Calu3 (cell line): ENCODE measurements around the gene CRYGN. TPM values are rescaled to one million over a fixed set of nuclear protein-coding genes. Genes with fewer than 3 reads are reported as not detected.
A peak's percentile ranks its signal among the peaks of the same experiment; 100 is the strongest.

ENCODE experiments used
- BruUV-seq: library from RNA; stranded (reverse); fragments of 400-500 nt; replicated peaks from 2 replicates; lab custom pipeline; 2021; lab: Mats Ljungman, UMichigan
- CTCF ChIA-PET: fragments of 300-600 bp; sonication (Branson Sonifier 250); formaldehyde crosslinking; loops from one replicate; lab custom pipeline; 2022; ENCODE audit warnings: antibody characterized with exemption; lab: Charles Lee
- DNase-seq: peaks from one replicate; pipeline ENCODE4 v3.0.0; 2022
- H3K27ac Mint-ChIP-seq: one replicate; pipeline ENCODE4 v1.8.0; 2022; ENCODE audit warnings: mixed read lengths; ENCODE audit not compliant: unreplicated experiment
- H3K27me3 Mint-ChIP-seq: one replicate; pipeline ENCODE4 v1.8.0; 2022; ENCODE audit warnings: mixed read lengths; ENCODE audit not compliant: unreplicated experiment
- H3K36me3 Mint-ChIP-seq: one replicate; pipeline ENCODE4 v1.8.0; 2022; ENCODE audit warnings: mild to moderate bottlenecking, moderate library complexity, mixed read lengths; ENCODE audit not compliant: insufficient read depth, unreplicated experiment
- H3K4me1 Mint-ChIP-seq: one replicate; pipeline ENCODE4 v1.8.0; 2022; ENCODE audit warnings: mild to moderate bottlenecking, low read depth, mixed read lengths; ENCODE audit not compliant: unreplicated experiment
- H3K4me3 Mint-ChIP-seq: one replicate; pipeline ENCODE4 v1.8.0; 2022; ENCODE audit warnings: mild to moderate bottlenecking, low read depth, moderate library complexity, mixed read lengths; ENCODE audit not compliant: unreplicated experiment
- H3K9me3 Mint-ChIP-seq: one replicate; pipeline ENCODE4 v1.8.0; 2022; ENCODE audit warnings: low read depth, mixed read lengths; ENCODE audit not compliant: unreplicated experiment
- intact Hi-C: fragments of 100-400 bp; cut with micrococcal nuclease; formaldehyde crosslinking; loops from one replicate; pipeline ENCODE4 v1.10.0; 2022; ENCODE audit not compliant: unreplicated experiment
- total RNA-seq: library from RNA; stranded (reverse); gene quantifications from 2 replicates; pipeline ENCODE4 v1.2.3, GENCODE V29; 2022
- TF ChIP-seq, protein P1 (sequence below): fragments of 200-600 bp; IDR thresholded peaks from one replicate; pipeline ENCODE4 v1.8.0; 2022; ENCODE audit warnings: antibody characterized with exemption; ENCODE audit not compliant: unreplicated experiment

Gene CRYGN
- total RNA-seq, 1 experiment from 2014 or later: not detected

DNA sequence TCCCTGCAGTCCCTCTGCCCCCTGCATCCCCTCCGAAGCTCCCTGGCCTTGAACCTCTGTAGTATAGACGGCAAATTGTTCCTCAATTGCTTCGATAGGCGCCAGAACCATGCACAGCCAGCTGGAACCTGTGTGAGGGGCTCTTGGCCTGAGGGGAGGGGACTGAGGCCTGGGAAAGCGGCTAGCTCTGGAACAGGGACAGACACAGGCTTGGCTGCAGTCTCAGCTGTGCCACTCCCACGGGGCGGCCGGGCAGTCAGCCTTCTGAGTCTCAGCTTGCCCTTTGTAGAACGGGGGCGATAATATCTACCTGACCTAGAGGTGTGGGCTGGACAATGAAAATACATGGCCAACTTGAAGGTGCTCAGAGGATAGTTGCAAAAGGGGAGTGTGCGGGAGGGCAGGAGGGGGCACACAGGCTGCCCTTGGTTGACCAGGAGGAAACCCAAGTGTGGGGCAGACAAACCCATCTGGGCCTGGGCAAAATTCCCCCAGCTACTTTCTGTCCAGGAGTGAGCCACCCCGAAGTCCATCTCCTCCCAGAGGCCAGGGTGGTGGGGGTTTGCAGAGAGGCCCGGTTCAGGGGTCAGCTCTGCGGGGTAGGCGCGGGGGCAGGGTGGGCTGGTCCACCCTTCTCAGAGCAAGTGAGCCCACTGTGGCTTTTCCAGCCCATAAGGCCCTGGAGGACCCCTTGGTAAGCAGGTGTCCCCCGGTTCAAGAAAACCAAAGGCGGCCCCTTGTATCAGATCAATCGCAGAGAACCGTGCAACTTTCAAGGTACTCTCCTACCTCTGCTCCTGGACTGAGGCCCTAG is 4.6 kb downstream of the CRYGN start:
- TF ChIP-seq, protein P1, sequence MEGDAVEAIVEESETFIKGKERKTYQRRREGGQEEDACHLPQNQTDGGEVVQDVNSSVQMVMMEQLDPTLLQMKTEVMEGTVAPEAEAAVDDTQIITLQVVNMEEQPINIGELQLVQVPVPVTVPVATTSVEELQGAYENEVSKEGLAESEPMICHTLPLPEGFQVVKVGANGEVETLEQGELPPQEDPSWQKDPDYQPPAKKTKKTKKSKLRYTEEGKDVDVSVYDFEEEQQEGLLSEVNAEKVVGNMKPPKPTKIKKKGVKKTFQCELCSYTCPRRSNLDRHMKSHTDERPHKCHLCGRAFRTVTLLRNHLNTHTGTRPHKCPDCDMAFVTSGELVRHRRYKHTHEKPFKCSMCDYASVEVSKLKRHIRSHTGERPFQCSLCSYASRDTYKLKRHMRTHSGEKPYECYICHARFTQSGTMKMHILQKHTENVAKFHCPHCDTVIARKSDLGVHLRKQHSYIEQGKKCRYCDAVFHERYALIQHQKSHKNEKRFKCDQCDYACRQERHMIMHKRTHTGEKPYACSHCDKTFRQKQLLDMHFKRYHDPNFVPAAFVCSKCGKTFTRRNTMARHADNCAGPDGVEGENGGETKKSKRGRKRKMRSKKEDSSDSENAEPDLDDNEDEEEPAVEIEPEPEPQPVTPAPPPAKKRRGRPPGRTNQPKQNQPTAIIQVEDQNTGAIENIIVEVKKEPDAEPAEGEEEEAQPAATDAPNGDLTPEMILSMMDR: no peak
- H3K9me3 Mint-ChIP-seq: no peaks in the 10 kb centered on the region
- H3K27ac Mint-ChIP-seq: no peak overlapping the region
- H3K36me3 Mint-ChIP-seq: no peaks in the 10 kb centered on the region
- CTCF ChIA-PET: no interaction called here
- intact Hi-C loops: no loop called here
- peaks cover 45% of the 10 kb centered on the region for H3K27me3 Mint-ChIP-seq
- no peak overlapping the region for H3K4me3 Mint-ChIP-seq
- no peak for DNase-seq
- no peaks in the 10 kb centered on the region for H3K4me1 Mint-ChIP-seq
- BruUV-seq: no TSS peak

DNA sequence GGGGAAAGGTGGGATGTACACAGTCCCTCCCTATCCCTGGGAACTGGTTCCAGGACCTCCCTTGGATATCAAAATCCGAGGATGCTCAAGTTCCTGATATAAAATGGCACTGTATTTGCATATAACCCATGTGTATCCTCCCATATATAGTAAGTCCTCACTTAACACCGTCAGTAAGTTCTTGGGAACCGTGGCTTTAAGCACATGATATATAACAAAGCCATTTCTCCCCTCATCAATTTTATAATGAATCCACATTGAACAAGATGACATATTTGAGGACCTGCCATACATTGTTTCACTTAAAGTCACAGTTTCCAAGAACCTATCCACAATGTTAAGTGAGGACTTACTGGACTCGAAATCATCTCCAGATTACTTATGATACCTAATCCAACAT is 5.4 kb downstream of the CRYGN start:
- DNase-seq: no peak
- H3K27ac Mint-ChIP-seq: no peak overlapping the region
- H3K9me3 Mint-ChIP-seq: no peaks in the 10 kb centered on the region
- no TSS peak for BruUV-seq
- H3K27me3 Mint-ChIP-seq: peaks cover 38% of the 10 kb centered on the region
- CTCF ChIA-PET: no interaction called here
- intact Hi-C loops: no loop called here
- TF ChIP-seq, protein P1: no peak
- no peak overlapping the region for H3K4me3 Mint-ChIP-seq
- no peaks in the 10 kb centered on the region for H3K36me3 Mint-ChIP-seq
- H3K4me1 Mint-ChIP-seq: no peaks in the 10 kb centered on the region

DNA sequence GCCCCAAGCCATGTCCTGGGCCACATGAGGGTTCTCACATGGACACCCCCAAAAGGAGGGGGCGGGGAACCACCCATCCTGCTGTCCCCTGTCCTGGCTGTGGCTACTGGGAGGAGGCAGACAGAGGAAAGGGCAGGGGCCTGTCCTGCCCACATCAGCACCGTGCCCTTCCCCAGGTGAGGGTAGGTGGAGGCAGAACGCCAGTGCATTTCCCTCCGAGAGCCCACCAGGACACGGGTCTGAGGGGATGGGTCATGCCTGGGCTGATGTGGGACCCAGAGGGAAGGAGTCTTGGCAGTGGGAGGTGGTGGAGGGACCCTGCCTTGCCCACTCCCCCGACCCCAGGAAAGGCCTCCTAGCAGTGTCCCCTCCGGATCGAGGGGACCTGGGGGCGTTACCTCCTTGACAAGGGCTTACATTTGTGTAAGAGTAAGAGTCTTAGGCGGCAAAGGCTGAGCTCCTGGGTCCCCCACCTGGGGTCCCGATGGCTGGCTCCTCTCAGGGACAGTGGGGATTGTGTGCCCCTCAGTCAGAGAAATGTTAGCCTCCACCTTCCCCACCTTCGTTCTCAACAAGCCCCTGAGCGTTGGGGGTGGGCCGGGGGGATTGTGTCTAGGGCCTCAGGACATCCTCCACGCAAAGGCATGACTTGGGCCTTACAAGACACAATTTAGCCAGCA is 6.1 kb downstream of the CRYGN start:
- Mint-ChIP-seq H3K4me1 (no peaks in the 10 kb centered on the region), H3K27ac (no peak overlapping the region), H3K4me3 (no peak overlapping the region), H3K27me3 (peaks cover 38% of the 10 kb centered on the region), H3K36me3 (no peaks in the 10 kb centered on the region), H3K9me3 (no peaks in the 10 kb centered on the region)
- intact Hi-C loops: no loop called here
- CTCF ChIA-PET: no interaction called here
- TF ChIP-seq, protein P1: no peak
- no peak for DNase-seq
- no TSS peak for BruUV-seq

DNA sequence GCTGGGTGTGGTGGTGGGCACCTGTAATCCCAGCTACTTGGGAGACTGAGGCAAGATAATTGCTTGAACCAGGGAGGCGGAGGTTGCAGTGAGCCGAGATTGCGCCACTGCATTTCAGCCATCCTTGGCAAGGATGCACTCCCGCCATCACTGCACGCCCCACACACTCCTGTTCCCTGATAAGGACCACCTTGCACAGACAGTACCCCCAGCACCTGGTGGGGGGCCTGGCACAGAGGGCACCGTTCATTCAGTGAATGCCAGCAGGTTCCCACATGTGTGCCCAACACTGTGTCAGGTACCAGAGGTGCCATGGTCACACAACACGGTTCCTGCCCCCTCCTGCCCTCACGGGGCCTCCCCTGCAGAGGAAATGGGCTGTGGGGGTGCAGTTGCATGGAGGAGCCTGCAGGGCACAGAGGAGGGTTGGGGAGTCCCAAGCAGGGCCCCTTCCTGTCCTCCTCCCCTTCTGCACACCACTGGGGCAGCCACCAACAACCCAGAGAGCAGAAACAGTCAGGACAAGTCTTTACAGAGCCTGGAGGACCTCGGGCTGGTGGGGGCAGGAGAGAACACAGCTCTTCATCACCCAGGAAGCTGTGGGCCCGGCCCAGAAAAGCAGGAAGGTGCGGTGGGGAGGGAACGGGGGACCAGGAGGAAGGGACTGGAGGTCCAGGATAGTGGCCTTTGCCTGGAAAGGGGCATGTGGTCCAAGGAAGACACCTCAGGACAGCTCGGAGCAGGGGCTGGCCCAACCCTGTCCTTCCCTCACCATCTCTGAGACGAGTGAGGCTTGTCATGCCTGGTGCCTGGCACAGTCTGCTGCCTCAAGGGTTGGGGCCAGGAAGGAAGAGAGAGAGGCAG is 7.1 kb downstream of the CRYGN start:
- H3K4me1 Mint-ChIP-seq: peaks cover 7% of the 10 kb centered on the region
- peaks cover 1% of the 10 kb centered on the region for H3K36me3 Mint-ChIP-seq
- peaks cover 32% of the 10 kb centered on the region for H3K27me3 Mint-ChIP-seq
- TF ChIP-seq, protein P1: peak; percentile 28
- DNase-seq: no peak
- BruUV-seq: no TSS peak
- intact Hi-C loops: no loop called here
- no peak overlapping the region for H3K4me3 Mint-ChIP-seq
- CTCF ChIA-PET: no interaction called here
- no peak overlapping the region for H3K27ac Mint-ChIP-seq
- H3K9me3 Mint-ChIP-seq: no peaks in the 10 kb centered on the region
